CD4-positive, alpha-beta memory T cell (primary cell): ENCODE measurements around the gene CYGB. TPM values are rescaled to one million over a fixed set of nuclear protein-coding genes. Genes with fewer than 3 reads are reported as not detected.

Experiments used
- CTCF ChIA-PET: fragments of 350-600 bp; sonication (Branson Sonifier 250); formaldehyde crosslinking; loops from one replicate; lab custom pipeline; 2021; ENCODE audit warnings: inconsistent platforms; ENCODE audit not compliant: partially characterized antibody; lab: Charles Lee
- POLR2A ChIA-PET: fragments of 350-600 bp; sonication (Branson Sonifier 250); formaldehyde crosslinking; loops from one replicate; lab custom pipeline; 2021; ENCODE audit not compliant: partially characterized antibody; lab: Charles Lee
- DNase-seq, 5 donors: peaks; one replicate each; pipeline versions ENCODE4 v3.0.0 to v3.0.0-alpha.2; 2020 to 2022; ENCODE audit warnings: mixed read lengths in 1 of 5
- H3K27ac ChIP-seq: one replicate; pipeline ENCODE4 v1.7.0; 2013; ENCODE audit warnings: low read depth, low read length
- H3K27me3 ChIP-seq: 2 replicates; pipeline ENCODE4 v1.7.0; 2013; ENCODE audit warnings: mild to moderate bottlenecking, low read length, moderate library complexity; ENCODE audit not compliant: insufficient read depth
- H3K36me3 ChIP-seq: 2 replicates; pipeline ENCODE4 v1.7.0; 2013; ENCODE audit warnings: mild to moderate bottlenecking, low read length, moderate library complexity; ENCODE audit not compliant: insufficient read depth
- H3K4me1 ChIP-seq: 2 replicates; pipeline ENCODE4 v1.7.0; 2013; ENCODE audit warnings: mild to moderate bottlenecking, low read length, moderate library complexity; ENCODE audit not compliant: insufficient read depth
- H3K4me3 ChIP-seq, 2 donors: one replicate each; pipeline ENCODE4 v1.7.0; 2013; ENCODE audit warnings: low read length in 2 of 2, mild to moderate bottlenecking in 1 of 2
- H3K9me3 ChIP-seq, 2 donors: one replicate each; pipeline ENCODE4 v1.7.0; 2013; ENCODE audit warnings: low read length in 2 of 2, control low read depth in 1 of 2; ENCODE audit not compliant: control insufficient read depth in 1 of 2
- H3K27ac Mint-ChIP-seq, 7 donors: one replicate each; pipeline ENCODE4 v1.8.0; 2020 to 2021; ENCODE audit warnings: mixed read lengths in 7 of 7, mild to moderate bottlenecking in 6 of 7, inconsistent platforms in 3 of 7, moderate library complexity in 3 of 7
- H3K27me3 Mint-ChIP-seq, 2 donors: one replicate each; pipeline ENCODE4 v1.8.0; 2020 to 2021; ENCODE audit warnings: mixed read lengths in 2 of 2
- H3K36me3 Mint-ChIP-seq, 2 donors: one replicate each; pipeline ENCODE4 v1.8.0; 2020 to 2021; ENCODE audit warnings: mixed read lengths in 2 of 2, inconsistent platforms in 1 of 2, mild to moderate bottlenecking in 1 of 2
- H3K4me1 Mint-ChIP-seq, 4 donors: one replicate each; pipeline ENCODE4 v1.8.0; 2020 to 2021; ENCODE audit warnings: mixed read lengths in 4 of 4, mild to moderate bottlenecking in 1 of 4
- H3K4me3 Mint-ChIP-seq, 8 donors: one replicate each; pipeline ENCODE4 v1.8.0; 2020 to 2021; ENCODE audit warnings: mixed read lengths in 8 of 8, mild to moderate bottlenecking in 7 of 8, moderate library complexity in 6 of 8, inconsistent platforms in 3 of 8
- H3K9me3 Mint-ChIP-seq, 8 donors: one replicate each; pipeline ENCODE4 v1.8.0; 2020 to 2021; ENCODE audit warnings: mixed read lengths in 8 of 8, mild to moderate bottlenecking in 5 of 8, inconsistent platforms in 3 of 8, moderate library complexity in 1 of 8
- intact Hi-C: fragments of 100-400 bp; cut with micrococcal nuclease; formaldehyde crosslinking; loops from one replicate; pipeline ENCODE4 v1.15.1; 2023
- polyA plus RNA-seq, 2 donors: library from polyadenylated mRNA; unstranded; fragments of 300-500 nt; fragmentation: Illumina TruSeq; gene quantifications; one replicate each; pipeline ENCODE4 v1.2.3, GENCODE V29; 2021
- total RNA-seq, 2 experiments: library from RNA; stranded (reverse); gene quantifications; one replicate each; pipeline ENCODE4 v1.2.3, GENCODE V29; 2021

CYGB gene
- total and polyA plus RNA-seq, 4 experiments from 2014 or later, result not detected

GRCh38 chr17:76492123-76492988 is 45.2 kb downstream of the CYGB start:
- Mint-ChIP-seq H3K4me1 (peaks cover 17 to 58% (median 38%) of the 10 kb centered on the region in 4 donors), H3K4me3 (peak overlapping the region; percentile 70 to 87 (median 84)), H3K27ac (peak overlapping the region; percentile 74 to 97 (median 94)), H3K27me3 (no peaks in the 10 kb centered on the region), H3K36me3 (peaks cover 0 to 5% of the 10 kb centered on the region in 2 donors), H3K9me3 (no peaks in the 10 kb centered on the region)
- ChIA-PET POLR2A (interaction anchor here (0.9 to 4.8 kb wide), 13 partner anchors 9 to 284 kb away, joined by 3 to 45 read pairs (median 6); partner anchors contain the start of genes PRPSAP1, RHBDF2 and UBE2O), CTCF (interaction anchor here (0.7 to 3.0 kb wide), 9 partner anchors 9 to 487 kb away, joined by 3 to 23 read pairs (median 4); partner anchors contain the start of genes AANAT, RHBDF2 and SPHK1)
- DNase-seq, result peak in 1 of 5 donors; percentile 41
- Histone ChIP-seq H3K4me3 (peak overlapping the region in 1 of 2 donors; percentile 46), H3K27me3 (no peaks in the 10 kb centered on the region), H3K27ac (peak overlapping the region; percentile 64), H3K9me3 (no peaks in the 10 kb centered on the region), H3K4me1 (peaks cover 44% of the 10 kb centered on the region), H3K36me3 (no peaks in the 10 kb centered on the region)
- intact Hi-C loops, result no loop called here

- H3K4me1 ChIP-seq, result peaks cover 44% of the 10 kb centered on the region
- no peaks in the 10 kb centered on the region for H3K27me3 ChIP-seq
- peak overlapping the region; percentile 24 to 94 (median 77) for H3K27ac Mint-ChIP-seq
- no peak for DNase-seq
- H3K9me3 ChIP-seq, result no peaks in the 10 kb centered on the region
- CTCF ChIA-PET, result interaction anchor here (0.8 to 2.5 kb wide), 3 partner anchors 25 to 83 kb away, joined by 3 to 16 read pairs (median 4); partner anchors contain the start of gene AANAT
- peak overlapping the region; percentile 64 for H3K27ac ChIP-seq
- POLR2A ChIA-PET, result interaction anchor here (1.4 to 4.8 kb wide), 7 partner anchors 10 to 138 kb away, joined by 3 to 45 read pairs (median 5); partner anchors contain the start of genes PRPSAP1, RHBDF2 and UBE2O
- peak overlapping the region in 7 of 8 donors; percentile 41 to 76 (median 62) for H3K4me3 Mint-ChIP-seq
- peaks cover 0 to 4% of the 10 kb centered on the region in 2 donors for H3K36me3 Mint-ChIP-seq
- peaks cover 16 to 50% (median 35%) of the 10 kb centered on the region in 4 donors for H3K4me1 Mint-ChIP-seq
- intact Hi-C loops, result no loop called here
- H3K9me3 Mint-ChIP-seq, result no peaks in the 10 kb centered on the region
- no peak overlapping the region for H3K4me3 ChIP-seq
- H3K36me3 ChIP-seq, result no peaks in the 10 kb centered on the region
- H3K27me3 Mint-ChIP-seq, result no peaks in the 10 kb centered on the region
These were observed 46.0 kb downstream of the CYGB start for GRCh38 chr17:76491271-76492122.

- no peaks in the 10 kb centered on the region for H3K36me3 ChIP-seq
- no peaks in the 10 kb centered on the region for H3K9me3 Mint-ChIP-seq
- H3K4me3 Mint-ChIP-seq, result no peak overlapping the region
- peaks cover 42% of the 10 kb centered on the region for H3K4me1 ChIP-seq
- H3K9me3 ChIP-seq, result no peaks in the 10 kb centered on the region
- H3K27me3 ChIP-seq, result no peaks in the 10 kb centered on the region
- H3K36me3 Mint-ChIP-seq, result peaks cover 0 to 5% of the 10 kb centered on the region in 2 donors
- peak in 1 of 5 donors; percentile 33 for DNase-seq
- CTCF ChIA-PET, result interaction anchor here (0.9 to 1.6 kb wide), 2 partner anchors 9 to 82 kb away, joined by 3 read pairs; no protein-coding TSS in a partner anchor
- H3K4me3 ChIP-seq, result no peak overlapping the region
- no peak overlapping the region for H3K27ac ChIP-seq
- intact Hi-C loops, result no loop called here
- H3K4me1 Mint-ChIP-seq, result peaks cover 16 to 42% (median 31%) of the 10 kb centered on the region in 4 donors
- H3K27me3 Mint-ChIP-seq, result no peaks in the 10 kb centered on the region
- peak overlapping the region in 3 of 7 donors; percentile 50 to 84 (median 70) for H3K27ac Mint-ChIP-seq
- POLR2A ChIA-PET, result interaction anchor here (1.4 to 4.8 kb wide), 4 partner anchors 10 to 23 kb away, joined by 3 to 45 read pairs (median 4); partner anchors contain the start of gene RHBDF2
These were observed 47.3 kb downstream of the CYGB start for GRCh38 chr17:76490112-76490710.

GRCh38 chr17:76487451-76488192 is 49.9 kb downstream of the CYGB start:
- H3K36me3 Mint-ChIP-seq, result peaks cover 0 to 6% of the 10 kb centered on the region in 2 donors

GRCh38 chr17:76485569-76485968 is 51.9 kb downstream of the CYGB start:
- peaks cover 1 to 10% (median 5%) of the 10 kb centered on the region in 4 donors for H3K4me1 Mint-ChIP-seq
- Histone ChIP-seq H3K27me3 (no peaks in the 10 kb centered on the region), H3K9me3 (no peaks in the 10 kb centered on the region), H3K4me3 (no peak overlapping the region), H3K27ac (no peak overlapping the region), H3K4me1 (peaks cover 10% of the 10 kb centered on the region), H3K36me3 (no peaks in the 10 kb centered on the region)
- H3K9me3 Mint-ChIP-seq, result no peaks in the 10 kb centered on the region
- ChIA-PET CTCF (interaction anchor here (0.6 to 1.4 kb wide), 5 partner anchors 10 to 88 kb away, joined by 3 to 4 read pairs (median 3); partner anchors contain the start of gene AANAT), POLR2A (no interaction called here)
- peaks cover 0 to 8% of the 10 kb centered on the region in 2 donors for H3K36me3 Mint-ChIP-seq
- no peak for DNase-seq
- peak overlapping the region in 2 of 7 donors; percentile 19 to 47 for H3K27ac Mint-ChIP-seq
- intact Hi-C loops, result no loop called here
- no peaks in the 10 kb centered on the region for H3K27me3 Mint-ChIP-seq
- H3K4me3 Mint-ChIP-seq, result no peak overlapping the region

More at GRCh38 chr17:76487451-76488192, 49.9 kb downstream of the CYGB start:
- POLR2A ChIA-PET, result interaction anchor here (0.7 to 1.0 kb wide), 2 partner anchors 12 to 19 kb away, joined by 3 read pairs; no protein-coding TSS in a partner anchor
- no peak overlapping the region for H3K4me3 ChIP-seq
- intact Hi-C loops, result no loop called here
- no peaks in the 10 kb centered on the region for H3K36me3 ChIP-seq
- H3K4me1 Mint-ChIP-seq, result peaks cover 3 to 23% (median 17%) of the 10 kb centered on the region in 4 donors
- H3K9me3 Mint-ChIP-seq, result no peaks in the 10 kb centered on the region
- H3K4me1 ChIP-seq, result peaks cover 19% of the 10 kb centered on the region
- no peaks in the 10 kb centered on the region for H3K9me3 ChIP-seq
- no peak overlapping the region for H3K27ac ChIP-seq
- CTCF ChIA-PET, result interaction anchor here (1.3 kb wide), 1 partner anchor 11 kb away, joined by 4 read pairs; no protein-coding TSS in a partner anchor
- DNase-seq, result no peak
- H3K27ac Mint-ChIP-seq, result peak overlapping the region in 1 of 7 donors; percentile 47
- H3K27me3 Mint-ChIP-seq, result no peaks in the 10 kb centered on the region
- no peak overlapping the region for H3K4me3 Mint-ChIP-seq
- H3K27me3 ChIP-seq, result no peaks in the 10 kb centered on the region

- intact Hi-C loops, result no loop called here
- Histone ChIP-seq H3K27me3 (no peaks in the 10 kb centered on the region), H3K9me3 (no peaks in the 10 kb centered on the region), H3K27ac (no peak overlapping the region), H3K4me3 (no peak overlapping the region), H3K4me1 (peaks cover under 1% of the 10 kb centered on the region), H3K36me3 (no peaks in the 10 kb centered on the region)
- Mint-ChIP-seq H3K27ac (peak overlapping the region in 2 of 7 donors; percentile 36 to 69), H3K4me3 (no peak overlapping the region), H3K27me3 (no peaks in the 10 kb centered on the region), H3K4me1 (peaks cover 0 to 4% (median 1%) of the 10 kb centered on the region in 4 donors), H3K9me3 (no peaks in the 10 kb centered on the region), H3K36me3 (peaks cover 0 to 11% of the 10 kb centered on the region in 2 donors)
- peak in 1 of 5 donors; percentile 7 for DNase-seq
- POLR2A ChIA-PET, result no interaction called here
- CTCF ChIA-PET, result no interaction called here
These were observed 53.2 kb downstream of the CYGB start for GRCh38 chr17:76484228-76484725.
